HCT116 (cell line): ENCODE results near the gene ACOT11. TPM values are rescaled to one million over a fixed set of nuclear protein-coding genes. Genes with fewer than 3 reads are reported as not detected.

Experiments
- ATAC-seq: fragments of 200-7000 bp; cut with Tn5 transposase; 2 replicates; pipeline ENCODE4 v1.9.1; 2020; ENCODE audit warnings: mild to moderate bottlenecking, moderate library complexity
- BruUV-seq: library from RNA; stranded (reverse); fragments of 400-500 nt; replicated peaks from 2 replicates; lab custom pipeline; 2021; lab: Mats Ljungman, UMichigan
- CTCF ChIA-PET: fragments of 300-600 bp; sonication (Branson Sonifier 250); formaldehyde crosslinking; loops from one replicate; lab custom pipeline; 2021; ENCODE audit warnings: antibody characterized with exemption; lab: Charles Lee
- POLR2A ChIA-PET: fragments of 300-600, 350-600 bp; sonication (Branson Sonifier 250); formaldehyde crosslinking; loops from one replicate; lab custom pipeline; 2021; ENCODE audit warnings: antibody characterized with exemption; lab: Charles Lee
- RAD21 ChIA-PET, 2 experiments: fragments of 300-600 bp; sonication (Branson Sonifier 250); formaldehyde crosslinking; loops; one replicate each; lab custom pipeline; 2023; ENCODE audit warnings: low total read pairs in 2 of 2; ENCODE audit not compliant: uncharacterized antibody in 2 of 2, unreplicated experiment in 2 of 2, low non-redundant PET in 1 of 2; lab: Charles Lee
- DNase-seq: peaks from one replicate; pipeline ENCODE4 v3.0.0-alpha.2; 2010; ENCODE audit warnings: low read depth, low spot score
- H2AFZ ChIP-seq: fragments of 200-600 bp; shearing (Covaris generic), sonication (generic); 2 replicates; pipeline ENCODE4 v1.6.1; 2017; ENCODE audit warnings: low read depth, mixed run types, mixed read lengths, antibody characterized with exemption, low read length; ENCODE audit not compliant: poor library complexity, severe bottlenecking
- H3K27ac ChIP-seq: 2 replicates; pipeline ENCODE4 v1.5.1; 2012; ENCODE audit warnings: low read depth, low read length
- H3K27me3 ChIP-seq: fragments of 200-600 bp; sonication (generic); 2 replicates; pipeline ENCODE4 v1.6.1; 2016; ENCODE audit warnings: mixed run types, low read length, mixed read lengths; ENCODE audit not compliant: insufficient read depth
- H3K36me3 ChIP-seq, 2 experiments: fragments of 200-500 bp in 1 of 2; fragments of 200-600 bp in 1 of 2; sonication (Bioruptor generic) in 1 of 2; sonication (generic) in 1 of 2; 2 replicates each; pipeline versions ENCODE4 v1.5.1 to v1.6.1; 2014 to 2016; ENCODE audit warnings: low read length in 2 of 2, inconsistent platforms in 1 of 2, mixed read lengths in 1 of 2, mixed run types in 1 of 2; ENCODE audit not compliant: insufficient read depth in 2 of 2, control insufficient read depth in 1 of 2
- H3K4me1 ChIP-seq, 2 experiments: fragments of 200-600 bp in 1 of 2; sonication (generic) in 1 of 2; 2 replicates each; pipeline versions ENCODE4 v1.5.1 to v1.6.1; 2012 to 2017; ENCODE audit warnings: low read length in 2 of 2, inconsistent platforms in 1 of 2, mild to moderate bottlenecking in 1 of 2, mixed read lengths in 1 of 2, mixed run types in 1 of 2, moderate library complexity in 1 of 2; ENCODE audit not compliant: insufficient read depth in 2 of 2, control insufficient read depth in 1 of 2
- H3K4me2 ChIP-seq: fragments of 200-600 bp; sonication (generic); 2 replicates; pipeline ENCODE4 v1.6.1; 2017; ENCODE audit warnings: mixed run types, low read length, mixed read lengths
- H3K4me3 ChIP-seq, 2 experiments: fragments of 200-600 bp in 1 of 2; sonication (generic) in 1 of 2; replicated peaks in 1 of 2; 2 replicates each; pipeline ENCODE4 v1.5.1; 2011 to 2016; ENCODE audit warnings: low read length in 2 of 2, control low read depth in 1 of 2, low read depth in 1 of 2, mild to moderate bottlenecking in 1 of 2, mixed read lengths in 1 of 2, mixed run types in 1 of 2
- H3K79me2 ChIP-seq: fragments of 200-600 bp; sonication (generic); 2 replicates; pipeline ENCODE4 v1.6.1; 2017; ENCODE audit warnings: mild to moderate bottlenecking, mixed run types, low read length, moderate library complexity, mixed read lengths; ENCODE audit not compliant: insufficient read depth
- H3K9ac ChIP-seq: fragments of 200-600 bp; sonication (generic); 2 replicates; pipeline ENCODE4 v1.6.1; 2016; ENCODE audit warnings: low read length, mixed read lengths
- H3K9me2 ChIP-seq: fragments of 200-600 bp; sonication (generic), shearing (Covaris generic); 2 replicates; pipeline ENCODE4 v1.6.1; 2017; ENCODE audit warnings: mixed run types, mild to moderate bottlenecking, moderate library complexity; ENCODE audit not compliant: insufficient read depth
- H3K9me3 ChIP-seq, 2 experiments: fragments of 200-500 bp in 1 of 2; fragments of 200-600 bp in 1 of 2; sonication (Bioruptor generic) in 1 of 2; sonication (generic) in 1 of 2; 2 replicates each; pipeline ENCODE4 v1.6.1; 2014 to 2017; ENCODE audit warnings: low read length in 2 of 2, mixed read lengths in 2 of 2, inconsistent platforms in 1 of 2, low read depth in 1 of 2, mild to moderate bottlenecking in 1 of 2, mixed run types in 1 of 2, moderate library complexity in 1 of 2; ENCODE audit not compliant: control insufficient read depth in 1 of 2, insufficient read depth in 1 of 2
- H4K20me1 ChIP-seq: fragments of 200-600 bp; sonication (generic), shearing (Covaris generic); 2 replicates; pipeline ENCODE4 v1.6.1; 2017; ENCODE audit warnings: mixed run types, mild to moderate bottlenecking, moderate library complexity; ENCODE audit not compliant: insufficient read depth
- ATF3 ChIP-seq: IDR thresholded peaks from 2 replicates; pipeline ENCODE4 v1.6.1; 2012
- CBX3 ChIP-seq: IDR thresholded peaks from 2 replicates; pipeline ENCODE4 v1.6.1; 2012; ENCODE audit warnings: low read depth
- CEBPB ChIP-seq: IDR thresholded peaks from 2 replicates; pipeline ENCODE4 v1.6.1; 2012; ENCODE audit warnings: low read depth
- ELF1 ChIP-seq: IDR thresholded peaks from 2 replicates; pipeline ENCODE4 v1.6.1; 2012; ENCODE audit warnings: low read depth, borderline replicate concordance
- FOSL1 ChIP-seq: IDR thresholded peaks from 2 replicates; pipeline ENCODE4 v1.6.1; 2012; ENCODE audit warnings: low read depth
- POLR2AphosphoS5 ChIP-seq: IDR thresholded peaks from 2 replicates; pipeline ENCODE4 v1.6.1; 2011; ENCODE audit warnings: mild to moderate bottlenecking, low read depth, low read length, moderate library complexity
- SIN3A ChIP-seq: IDR thresholded peaks from 2 replicates; pipeline ENCODE4 v1.6.1; 2012; ENCODE audit warnings: low read depth
- TCF7L2 ChIP-seq: IDR thresholded peaks from 2 replicates; pipeline ENCODE4 v1.7.0; 2011; ENCODE audit warnings: borderline replicate concordance, inconsistent platforms; ENCODE audit not compliant: insufficient read depth, insufficient read length; ENCODE audit errors: extremely low read depth
- ZBTB33 ChIP-seq: IDR thresholded peaks from 2 replicates; pipeline ENCODE4 v1.6.1; 2011; ENCODE audit warnings: mild to moderate bottlenecking, low read length, moderate library complexity; ENCODE audit not compliant: insufficient replicate concordance; ENCODE audit errors: extremely low read depth
- intact Hi-C: fragments of 100-400 bp; cut with micrococcal nuclease; formaldehyde crosslinking; loops from 2 replicates; pipeline ENCODE4 v1.10.0; 2022
- total RNA-seq: library from RNA; stranded (reverse); gene quantifications from one replicate; pipeline ENCODE4 v1.2.1, GENCODE V29; 2021; ENCODE audit not compliant: unreplicated experiment
- TF ChIP-seq, protein P1 (sequence below), 3 experiments: fragments of 200-600 bp in 1 of 3; sonication (generic) in 1 of 3; IDR thresholded peaks in 2 of 3; conservative IDR thresholded peaks in 1 of 3; 2 replicates each; pipeline ENCODE4 v1.5.1; 2012 to 2017; ENCODE audit warnings: low read depth in 2 of 3, low read length in 2 of 3, antibody characterized with exemption in 1 of 3, borderline replicate concordance in 1 of 3, control low read depth in 1 of 3, mild to moderate bottlenecking in 1 of 3, mixed read lengths in 1 of 3, mixed run types in 1 of 3, moderate library complexity in 1 of 3; ENCODE audit not compliant: insufficient read depth in 1 of 3
- TF ChIP-seq, protein P2 (sequence below): IDR thresholded peaks from 2 replicates; pipeline ENCODE4 v1.6.1; 2012; ENCODE audit warnings: low read depth

Gene ACOT11
- total RNA-seq, 1 experiment from 2014 or later: 31.1 TPM

GRCh38 chr1:54604051-54604450, 56.0 kb downstream of the ACOT11 start (continued):
- no peak for TF ChIP-seq ZBTB33
- TF ChIP-seq, protein P1, sequence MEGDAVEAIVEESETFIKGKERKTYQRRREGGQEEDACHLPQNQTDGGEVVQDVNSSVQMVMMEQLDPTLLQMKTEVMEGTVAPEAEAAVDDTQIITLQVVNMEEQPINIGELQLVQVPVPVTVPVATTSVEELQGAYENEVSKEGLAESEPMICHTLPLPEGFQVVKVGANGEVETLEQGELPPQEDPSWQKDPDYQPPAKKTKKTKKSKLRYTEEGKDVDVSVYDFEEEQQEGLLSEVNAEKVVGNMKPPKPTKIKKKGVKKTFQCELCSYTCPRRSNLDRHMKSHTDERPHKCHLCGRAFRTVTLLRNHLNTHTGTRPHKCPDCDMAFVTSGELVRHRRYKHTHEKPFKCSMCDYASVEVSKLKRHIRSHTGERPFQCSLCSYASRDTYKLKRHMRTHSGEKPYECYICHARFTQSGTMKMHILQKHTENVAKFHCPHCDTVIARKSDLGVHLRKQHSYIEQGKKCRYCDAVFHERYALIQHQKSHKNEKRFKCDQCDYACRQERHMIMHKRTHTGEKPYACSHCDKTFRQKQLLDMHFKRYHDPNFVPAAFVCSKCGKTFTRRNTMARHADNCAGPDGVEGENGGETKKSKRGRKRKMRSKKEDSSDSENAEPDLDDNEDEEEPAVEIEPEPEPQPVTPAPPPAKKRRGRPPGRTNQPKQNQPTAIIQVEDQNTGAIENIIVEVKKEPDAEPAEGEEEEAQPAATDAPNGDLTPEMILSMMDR (IDR thresholded peaks at IDR 0.05 in 2 of 3, conservative IDR thresholded peaks at IDR 0.05 in 1 of 3; ENCODE audit: borderline replicate concordance in 1 of 3, insufficient read depth in 1 of 3, low read depth in 2 of 3, low read length in 2 of 3): no peak
- TF ChIP-seq CBX3: no peak
- TF ChIP-seq SIN3A: no peak

GRCh38 chr1:54604572-54605370, 56.7 kb downstream of the ACOT11 start:
- Histone ChIP-seq H3K9ac (no peak overlapping the region), H3K9me3 (no peaks in the 10 kb centered on the region), H3K36me3 (peaks cover 0 to 8% of the 10 kb centered on the region in 2 experiments; a peak in 2 of 4 replicates), H2AFZ (no peak overlapping the region), H3K4me1 (no peaks in the 10 kb centered on the region), H3K9me2 (no peaks in the 10 kb centered on the region), H3K4me2 (no peak overlapping the region), H3K27ac (no peak overlapping the region), H3K79me2 (no peaks in the 10 kb centered on the region), H4K20me1 (no peaks in the 10 kb centered on the region), H3K4me3 (no peak overlapping the region), H3K27me3 (no peaks in the 10 kb centered on the region)
- DNase-seq: no peak
- intact Hi-C loops: no loop called here
- ChIA-PET CTCF (no interaction called here), RAD21 (no interaction called here), POLR2A (no interaction called here)
- TF ChIP-seq POLR2AphosphoS5: no peak
- no peak for TF ChIP-seq ATF3
- TF ChIP-seq, protein P2, sequence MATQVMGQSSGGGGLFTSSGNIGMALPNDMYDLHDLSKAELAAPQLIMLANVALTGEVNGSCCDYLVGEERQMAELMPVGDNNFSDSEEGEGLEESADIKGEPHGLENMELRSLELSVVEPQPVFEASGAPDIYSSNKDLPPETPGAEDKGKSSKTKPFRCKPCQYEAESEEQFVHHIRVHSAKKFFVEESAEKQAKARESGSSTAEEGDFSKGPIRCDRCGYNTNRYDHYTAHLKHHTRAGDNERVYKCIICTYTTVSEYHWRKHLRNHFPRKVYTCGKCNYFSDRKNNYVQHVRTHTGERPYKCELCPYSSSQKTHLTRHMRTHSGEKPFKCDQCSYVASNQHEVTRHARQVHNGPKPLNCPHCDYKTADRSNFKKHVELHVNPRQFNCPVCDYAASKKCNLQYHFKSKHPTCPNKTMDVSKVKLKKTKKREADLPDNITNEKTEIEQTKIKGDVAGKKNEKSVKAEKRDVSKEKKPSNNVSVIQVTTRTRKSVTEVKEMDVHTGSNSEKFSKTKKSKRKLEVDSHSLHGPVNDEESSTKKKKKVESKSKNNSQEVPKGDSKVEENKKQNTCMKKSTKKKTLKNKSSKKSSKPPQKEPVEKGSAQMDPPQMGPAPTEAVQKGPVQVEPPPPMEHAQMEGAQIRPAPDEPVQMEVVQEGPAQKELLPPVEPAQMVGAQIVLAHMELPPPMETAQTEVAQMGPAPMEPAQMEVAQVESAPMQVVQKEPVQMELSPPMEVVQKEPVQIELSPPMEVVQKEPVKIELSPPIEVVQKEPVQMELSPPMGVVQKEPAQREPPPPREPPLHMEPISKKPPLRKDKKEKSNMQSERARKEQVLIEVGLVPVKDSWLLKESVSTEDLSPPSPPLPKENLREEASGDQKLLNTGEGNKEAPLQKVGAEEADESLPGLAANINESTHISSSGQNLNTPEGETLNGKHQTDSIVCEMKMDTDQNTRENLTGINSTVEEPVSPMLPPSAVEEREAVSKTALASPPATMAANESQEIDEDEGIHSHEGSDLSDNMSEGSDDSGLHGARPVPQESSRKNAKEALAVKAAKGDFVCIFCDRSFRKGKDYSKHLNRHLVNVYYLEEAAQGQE: no peak
- TF ChIP-seq CEBPB: no peak
- TF ChIP-seq ELF1: no peak
- TF ChIP-seq SIN3A: no peak
- no peak for TF ChIP-seq TCF7L2
- TF ChIP-seq FOSL1: no peak
- no peak for TF ChIP-seq ZBTB33
- BruUV-seq: no TSS peak
- no peak for ATAC-seq
